Lower lobe of right lung (tissue), 2 donors: ENCODE measurements around the gene TANGO2. TPM values are rescaled to one million over a fixed set of nuclear protein-coding genes. Genes with fewer than 3 reads are reported as not detected.
A peak's percentile ranks its signal among the peaks of the same experiment; 100 is the strongest.

Source experiments
- ATAC-seq, 2 donors: fragments of 200-7000 bp; cut with Tn5 transposase; one replicate each; pipeline ENCODE4 v1.9.1; 2020 to 2022; ENCODE audit warnings: mild to moderate bottlenecking in 2 of 2, moderate library complexity in 2 of 2
- DNase-seq: peaks from one replicate; pipeline ENCODE4 v3.0.0-alpha.2; 2020
- H3K27ac ChIP-seq: fragments of 200-600 bp; one replicate; pipeline ENCODE4 v1.8.0; 2022
- H3K27me3 ChIP-seq: fragments of 200-600 bp; one replicate; pipeline ENCODE4 v1.8.0; 2022; ENCODE audit warnings: low read depth
- H3K36me3 ChIP-seq: fragments of 200-600 bp; one replicate; pipeline ENCODE4 v1.8.0; 2022; ENCODE audit warnings: mild to moderate bottlenecking
- H3K4me1 ChIP-seq: fragments of 200-600 bp; one replicate; pipeline ENCODE4 v1.8.0; 2022
- H3K4me3 ChIP-seq: fragments of 200-600 bp; one replicate; pipeline ENCODE4 v1.8.0; 2022; ENCODE audit warnings: mild to moderate bottlenecking
- H3K9me3 ChIP-seq: fragments of 200-600 bp; one replicate; pipeline ENCODE4 v1.8.0; 2022
- CTCF ChIP-seq: fragments of 200-600 bp; IDR thresholded peaks from one replicate; pipeline ENCODE4 v1.8.0; 2022; ENCODE audit warnings: antibody characterized with exemption, mild to moderate bottlenecking
- intact Hi-C: fragments of 100-400 bp; cut with DNase I; formaldehyde crosslinking; loops from one replicate; pipeline ENCODE4 v1.11.0; 2022
- total RNA-seq: library from RNA; stranded (reverse); fragmentation: NEBNext Ultra II Directional; extraction: Animal tissue kit (Norgen Biotek cat#: 25700); gene quantifications from one replicate; pipeline ENCODE4 v1.2.1, GENCODE V29; 2021
- donor health status: DM: no; HTN: yes; CAD: no; lungs with severe emphysema.

TANGO2 gene
- total RNA-seq, 1 donor from 2014 or later = 45.1 TPM

- no peaks in the 10 kb centered on the region for H3K9me3 ChIP-seq
- no peaks in the 10 kb centered on the region for H3K36me3 ChIP-seq
- ATAC-seq (no peak), DNase-seq (no peak)
- H3K27ac ChIP-seq = peak overlapping the region; percentile 24
- TF ChIP-seq CTCF = no peak
- H3K27me3 ChIP-seq = no peaks in the 10 kb centered on the region
- intact Hi-C loops = no loop called here
- H3K4me3 ChIP-seq = no peak overlapping the region
- H3K4me1 ChIP-seq = peaks cover 31% of the 10 kb centered on the region
These were observed 32.5 kb upstream of the TANGO2 start for GRCh38 chr22:19988331-19988808.

GRCh38 chr22:19988965-19989724 lies 31.8 kb upstream of the TANGO2 start:
- no peak for ATAC-seq
- DNase-seq = no peak
- Histone ChIP-seq H3K27me3 (no peaks in the 10 kb centered on the region), H3K36me3 (no peaks in the 10 kb centered on the region), H3K4me3 (no peak overlapping the region), H3K9me3 (no peaks in the 10 kb centered on the region), H3K27ac (peak overlapping the region; percentile 24), H3K4me1 (peaks cover 31% of the 10 kb centered on the region)
- intact Hi-C loops = no loop called here
- no peak for TF ChIP-seq CTCF

GRCh38 chr22:19989725-19990067 lies 31.2 kb upstream of the TANGO2 start:
- Histone ChIP-seq H3K9me3 (no peaks in the 10 kb centered on the region), H3K27me3 (no peaks in the 10 kb centered on the region), H3K4me1 (peaks cover 27% of the 10 kb centered on the region), H3K27ac (peak overlapping the region; percentile 24), H3K4me3 (no peak overlapping the region), H3K36me3 (no peaks in the 10 kb centered on the region)
- no peak for DNase-seq
- no peak for TF ChIP-seq CTCF
- intact Hi-C loops = no loop called here
- no peak for ATAC-seq

GRCh38 chr22:19990188-19990587 lies 30.7 kb upstream of the TANGO2 start:
- TF ChIP-seq CTCF = no peak
- intact Hi-C loops = no loop called here
- ATAC-seq (no peak), DNase-seq (no peak)
- Histone ChIP-seq H3K27me3 (no peaks in the 10 kb centered on the region), H3K9me3 (no peaks in the 10 kb centered on the region), H3K36me3 (no peaks in the 10 kb centered on the region), H3K27ac (no peak overlapping the region), H3K4me3 (no peak overlapping the region), H3K4me1 (peaks cover 22% of the 10 kb centered on the region)

GRCh38 chr22:19990609-19991394 lies 30.1 kb upstream of the TANGO2 start:
- Histone ChIP-seq H3K4me3 (no peak overlapping the region), H3K27ac (no peak overlapping the region), H3K9me3 (no peaks in the 10 kb centered on the region), H3K27me3 (no peaks in the 10 kb centered on the region), H3K36me3 (no peaks in the 10 kb centered on the region), H3K4me1 (peaks cover 20% of the 10 kb centered on the region)
- intact Hi-C loops = no loop called here
- no peak for TF ChIP-seq CTCF
- DNase-seq (no peak), ATAC-seq (no peak)
